Hematopoietic multipotent progenitor cell treated with erythropoietin and hydrocortisone succinate and interleukin-3 and kit ligand, for 17 days (in vitro differentiated cells): ENCODE results near the gene ALDH1B1.

Experiments
- DNase-seq: peaks from one replicate; pipeline ENCODE4 v3.0.0-alpha.2; 2015; ENCODE audit warnings: low spot score

ALDH1B1 gene

DNA sequence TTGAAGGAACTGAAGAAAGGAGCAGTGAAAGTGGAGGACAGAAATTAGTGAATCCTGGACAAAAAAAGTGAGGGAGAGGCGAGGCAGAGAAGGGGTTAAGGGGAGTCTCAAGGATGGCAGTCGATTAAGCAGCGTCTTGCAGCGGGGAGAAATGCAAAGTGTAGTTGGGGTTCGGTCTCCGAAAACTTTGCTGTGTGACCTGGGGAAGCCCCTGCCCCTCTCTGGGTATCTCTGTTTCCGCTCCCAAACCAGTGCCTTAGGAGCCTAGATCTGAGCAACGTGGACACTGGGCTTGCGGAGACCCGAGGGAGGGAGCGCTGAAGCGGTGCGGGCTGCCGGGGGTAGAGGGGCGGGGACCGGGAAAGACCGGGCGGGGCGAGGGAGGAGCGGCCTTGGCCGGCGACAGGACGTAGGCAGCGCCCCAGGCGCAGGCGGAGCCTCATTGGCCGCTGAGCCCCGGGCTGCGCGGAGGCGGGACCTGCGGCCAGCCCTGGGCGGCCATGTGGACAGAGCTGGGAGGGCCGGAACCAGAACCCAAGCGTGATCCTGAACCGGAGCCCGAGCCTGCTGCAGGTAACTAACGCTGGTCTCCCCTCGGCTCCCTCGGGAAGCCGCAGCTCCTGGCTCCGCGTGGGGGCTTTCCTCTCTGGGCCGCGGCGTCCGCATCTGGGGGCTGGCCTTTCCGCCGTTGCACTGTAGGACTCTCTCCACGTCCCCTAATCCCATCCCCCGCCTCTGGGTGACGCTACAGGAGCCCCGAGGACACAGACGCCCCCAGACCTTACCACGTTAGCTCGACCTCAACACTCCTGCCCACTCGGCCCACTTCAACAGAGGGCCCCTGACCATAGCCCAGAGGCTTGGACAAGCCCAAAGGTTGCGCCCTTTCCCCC is at the start of gene ALDH1B1:
Gene ALDH1B1 (plus strand): TSS at position 468 of the 893 bp plus-strand sequence. CDS start 3,047 bp downstream, outside the sequence.
- peak; percentile 52 for DNase-seq

DNA sequence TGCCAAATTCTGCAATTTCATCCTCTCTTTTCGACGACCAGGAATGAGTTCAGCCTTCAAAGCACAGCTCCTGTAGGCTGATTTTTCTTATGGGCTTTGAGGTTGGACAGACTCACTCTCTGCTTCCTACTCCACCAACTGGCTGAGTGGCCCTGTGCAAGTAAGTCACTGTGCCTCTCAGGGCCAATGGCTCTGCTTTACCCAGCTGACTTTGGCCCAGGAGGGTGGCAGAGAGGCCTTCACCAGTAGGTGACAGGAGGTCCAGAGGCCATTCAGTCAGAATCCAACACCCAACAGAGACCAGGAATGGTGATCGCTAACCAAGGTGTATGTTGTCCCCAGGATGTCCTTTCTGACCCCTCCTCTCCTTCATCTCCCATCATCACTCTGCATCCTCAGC is 49.5 kb upstream of the ALDH1B1 start:
- no peak for DNase-seq

DNA sequence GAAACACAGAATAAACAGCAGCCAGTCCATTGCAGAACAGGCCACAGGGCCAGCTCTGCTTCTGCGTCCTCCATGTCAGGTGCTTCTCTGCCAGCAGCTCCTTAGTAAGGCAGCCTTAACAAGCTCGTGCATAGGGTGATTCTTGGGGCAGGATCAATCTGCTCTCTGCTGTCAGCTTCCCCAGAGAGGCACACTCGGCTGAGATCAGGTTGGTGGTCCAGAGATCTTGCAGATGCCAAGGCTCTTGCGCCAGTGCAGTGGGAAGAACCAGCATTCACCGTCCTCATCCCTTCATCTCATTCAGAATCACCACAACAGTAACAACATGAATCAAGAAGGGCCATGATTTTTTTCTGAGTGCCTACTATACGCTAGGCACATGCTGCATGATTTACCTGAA is 49.0 kb upstream of the ALDH1B1 start:
- DNase-seq: no peak

DNA sequence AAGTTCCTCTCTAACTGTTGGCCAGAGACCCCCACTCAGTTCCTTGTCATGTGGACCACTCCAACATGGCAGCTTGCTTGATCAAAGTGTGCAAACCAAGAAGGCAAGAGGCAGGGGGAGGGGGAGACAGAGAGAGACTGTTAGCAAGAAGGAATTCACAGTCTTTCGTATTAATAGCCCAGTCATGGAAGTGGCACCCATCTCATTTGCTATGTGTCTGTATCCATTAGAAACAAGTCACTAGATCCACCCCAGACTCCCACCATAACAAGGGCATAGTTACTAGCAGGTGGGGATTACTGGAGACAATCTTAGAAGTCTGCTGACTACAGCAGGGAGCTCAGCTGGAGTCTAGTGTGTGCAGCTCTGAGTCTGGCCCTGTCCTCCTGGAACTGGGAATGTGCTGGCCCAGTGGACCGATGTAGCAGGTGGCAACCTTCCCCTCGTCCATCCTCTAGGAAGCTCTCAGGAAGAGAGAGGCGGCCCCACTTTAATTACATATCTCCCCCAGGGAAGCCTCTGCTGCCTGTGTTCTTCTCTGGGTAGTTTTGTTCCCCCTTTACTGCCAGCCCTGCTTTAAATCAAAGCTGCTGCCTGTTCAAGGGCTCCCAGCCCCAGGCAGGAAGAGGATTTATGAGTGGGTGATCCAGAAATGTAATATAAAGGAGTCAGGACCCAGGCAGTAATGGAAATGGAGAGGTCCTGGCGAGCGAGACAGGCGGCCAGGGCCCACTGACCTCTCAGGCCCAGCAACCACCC is 47.8 kb upstream of the ALDH1B1 start:
- no peak for DNase-seq

DNA sequence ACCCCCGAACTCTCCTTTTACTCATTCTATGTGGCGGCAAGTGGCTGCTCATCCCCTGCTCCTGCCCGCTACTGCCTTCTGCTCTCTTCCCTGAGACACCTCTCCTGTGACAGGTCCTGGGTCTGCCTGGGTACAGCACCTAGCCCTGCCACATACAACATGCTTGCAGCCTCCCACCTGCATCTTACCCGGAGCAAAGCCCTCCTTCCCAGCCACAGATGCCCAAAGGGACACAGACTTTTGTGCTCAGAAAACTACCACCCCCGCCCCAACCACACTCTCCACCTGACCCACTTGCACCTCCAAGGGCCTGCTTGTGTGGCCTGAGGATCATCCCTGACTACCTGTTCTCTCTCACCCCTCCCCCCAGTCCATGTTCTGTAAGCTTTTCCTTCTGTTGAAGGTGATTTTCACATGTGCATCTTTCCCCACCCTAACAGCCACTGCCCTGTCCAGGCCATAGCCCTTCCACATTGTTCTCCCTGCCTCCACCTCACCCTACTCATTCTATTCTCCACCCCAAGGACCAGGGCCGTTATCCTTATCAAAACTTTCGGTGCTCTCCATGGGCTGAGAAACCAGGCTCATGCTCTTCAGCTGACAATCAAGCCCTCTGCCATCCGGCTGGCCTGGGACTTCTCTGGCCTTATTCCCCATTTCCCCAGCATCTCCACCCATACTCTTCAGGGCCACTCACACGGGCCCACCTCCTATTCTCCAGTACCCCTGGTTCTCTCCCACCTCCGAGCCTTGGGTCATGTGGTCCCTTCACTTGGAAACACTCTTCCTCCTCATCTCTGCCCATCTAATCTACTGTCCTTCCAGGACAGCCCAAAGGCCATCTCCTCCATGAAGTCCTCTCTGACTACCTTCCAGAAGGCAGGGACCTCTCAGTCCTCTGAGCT is 46.4 kb upstream of the ALDH1B1 start:
- no peak for DNase-seq

DNA sequence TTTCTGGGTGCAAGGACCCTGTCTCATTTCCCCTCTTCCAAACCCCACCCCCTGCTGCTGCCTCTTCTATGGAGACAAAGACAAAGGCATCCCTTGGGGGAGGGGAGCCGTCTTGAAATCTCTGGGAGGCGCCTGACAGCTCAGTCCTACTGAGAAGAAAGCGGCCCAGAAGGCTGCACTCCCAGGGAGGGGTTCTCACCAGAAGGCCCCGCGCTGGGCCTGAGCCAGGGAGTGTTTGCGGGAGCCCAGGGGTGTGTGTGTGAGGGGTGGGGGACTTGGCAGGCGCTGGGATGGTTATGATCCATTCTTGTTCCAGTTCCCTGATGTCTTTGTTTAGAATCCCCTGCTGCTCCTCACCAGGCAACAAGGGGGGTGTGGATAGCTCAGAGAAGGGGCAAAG is 45.7 kb upstream of the ALDH1B1 start:
- DNase-seq: no peak

DNA sequence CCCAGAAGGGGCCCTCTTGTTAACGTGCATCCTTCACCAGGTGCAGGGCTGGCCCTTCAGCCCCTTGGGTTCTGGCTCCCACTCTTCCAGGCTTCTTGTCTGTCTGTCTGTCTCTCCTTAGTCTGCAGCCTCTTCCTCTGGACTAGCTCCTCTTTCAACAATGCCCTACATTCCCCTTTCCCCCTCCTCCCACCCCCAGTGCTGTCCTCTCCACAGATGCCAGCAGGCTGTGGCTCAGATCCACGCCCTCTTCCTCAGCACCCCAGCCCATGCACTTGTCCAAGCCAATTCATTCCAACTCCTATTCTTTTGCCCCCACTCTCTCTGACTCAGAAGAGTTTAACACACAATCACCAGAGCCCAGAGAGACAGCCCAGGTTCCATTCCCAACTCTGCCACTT is 45.2 kb upstream of the ALDH1B1 start:
- no peak for DNase-seq

DNA sequence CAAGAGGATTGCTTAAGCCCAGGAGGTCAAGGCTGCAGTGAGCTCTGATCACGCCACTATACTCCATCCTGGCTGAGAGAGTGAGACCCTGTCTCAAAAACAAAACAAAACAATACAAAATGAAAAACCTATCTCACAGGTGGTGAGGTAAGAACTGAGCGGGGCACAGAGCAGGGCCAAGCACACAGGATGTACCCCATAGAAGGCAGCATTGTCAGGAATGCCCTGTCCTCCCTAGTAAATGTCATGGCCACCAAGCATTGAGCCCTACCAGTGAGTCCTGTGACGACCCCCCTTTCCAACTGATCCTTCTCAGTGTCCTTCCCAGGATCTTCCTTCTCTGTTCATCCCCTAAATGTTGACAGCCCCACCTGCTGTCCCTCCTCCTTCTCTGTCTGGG is 44.6 kb upstream of the ALDH1B1 start:
- DNase-seq: no peak

DNA sequence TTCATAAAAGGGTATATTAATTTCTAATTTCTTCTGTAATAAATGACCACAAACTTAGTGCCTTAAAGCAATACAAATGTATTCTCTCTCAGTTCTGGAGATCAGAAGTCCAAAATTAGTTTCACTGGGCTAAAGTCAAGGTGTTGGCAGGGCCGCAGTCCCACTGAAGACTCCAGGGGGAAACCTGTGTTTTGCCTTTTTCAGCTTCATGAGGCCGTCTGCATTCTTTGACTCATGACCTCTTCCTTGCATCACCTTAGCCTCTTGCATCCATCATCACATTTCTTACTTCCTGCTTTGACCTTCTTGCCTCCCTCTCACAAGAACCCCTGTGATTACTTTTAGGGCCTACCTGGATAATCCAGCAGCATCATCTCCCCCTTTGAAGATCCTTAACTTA is 42.0 kb upstream of the ALDH1B1 start:
- DNase-seq: no peak

DNA sequence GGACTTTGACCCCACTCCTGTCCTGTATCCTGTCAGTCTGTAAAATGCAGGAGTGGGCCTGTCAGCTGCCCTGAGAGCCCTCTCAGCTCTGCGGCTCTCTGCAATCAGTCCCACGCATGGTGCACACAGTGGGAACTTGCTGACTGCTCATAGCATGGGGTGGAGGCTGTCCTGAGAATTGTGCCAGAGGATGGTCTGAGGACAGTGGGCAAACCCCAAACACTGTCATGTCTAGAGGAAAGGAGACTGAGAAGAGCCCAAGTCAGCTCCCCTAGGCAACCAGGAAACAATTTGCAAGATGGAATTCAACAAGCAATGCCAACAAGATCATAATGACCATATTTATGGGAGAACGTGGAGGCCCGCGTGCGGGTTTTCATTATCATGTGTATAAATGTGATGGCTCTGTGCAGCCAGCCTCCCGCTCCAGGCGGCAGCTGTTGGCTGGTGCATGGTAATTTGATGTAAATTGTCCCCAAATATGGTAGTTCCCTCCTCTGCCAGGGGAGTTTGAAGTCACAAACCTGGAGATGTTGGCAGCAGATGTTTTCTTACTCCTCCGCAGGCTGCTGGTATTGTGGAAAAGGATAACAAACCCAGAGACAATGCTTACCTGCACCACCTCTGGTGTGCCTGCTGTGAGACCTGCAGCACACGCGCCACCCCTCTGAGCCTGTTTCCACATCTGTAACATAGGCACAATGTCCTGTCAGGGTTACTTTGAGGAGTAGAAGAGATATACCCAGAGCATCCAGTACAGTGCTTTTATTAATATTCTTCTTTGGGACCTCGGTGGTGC is 39.8 kb upstream of the ALDH1B1 start:
- no peak for DNase-seq

DNA sequence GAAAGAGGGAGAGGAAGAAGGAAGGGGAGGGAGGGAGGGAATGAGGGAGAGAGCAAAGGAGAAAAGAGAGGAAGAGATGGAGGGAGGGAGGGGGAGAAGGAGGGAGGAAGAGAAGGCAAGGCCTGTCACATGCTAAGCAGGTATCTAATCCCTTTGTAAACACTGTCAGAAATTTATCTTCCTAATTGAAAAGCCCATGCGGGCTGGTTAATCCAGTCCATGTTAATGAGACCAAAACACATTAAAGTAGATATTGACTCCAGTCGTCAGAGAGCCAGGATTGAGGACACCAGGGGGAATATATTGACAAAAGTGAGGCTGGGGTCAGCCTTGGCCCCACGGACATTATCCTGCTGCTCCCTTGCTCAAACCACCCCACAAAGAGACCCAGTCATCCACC is 37.4 kb upstream of the ALDH1B1 start:
- DNase-seq: no peak

DNA sequence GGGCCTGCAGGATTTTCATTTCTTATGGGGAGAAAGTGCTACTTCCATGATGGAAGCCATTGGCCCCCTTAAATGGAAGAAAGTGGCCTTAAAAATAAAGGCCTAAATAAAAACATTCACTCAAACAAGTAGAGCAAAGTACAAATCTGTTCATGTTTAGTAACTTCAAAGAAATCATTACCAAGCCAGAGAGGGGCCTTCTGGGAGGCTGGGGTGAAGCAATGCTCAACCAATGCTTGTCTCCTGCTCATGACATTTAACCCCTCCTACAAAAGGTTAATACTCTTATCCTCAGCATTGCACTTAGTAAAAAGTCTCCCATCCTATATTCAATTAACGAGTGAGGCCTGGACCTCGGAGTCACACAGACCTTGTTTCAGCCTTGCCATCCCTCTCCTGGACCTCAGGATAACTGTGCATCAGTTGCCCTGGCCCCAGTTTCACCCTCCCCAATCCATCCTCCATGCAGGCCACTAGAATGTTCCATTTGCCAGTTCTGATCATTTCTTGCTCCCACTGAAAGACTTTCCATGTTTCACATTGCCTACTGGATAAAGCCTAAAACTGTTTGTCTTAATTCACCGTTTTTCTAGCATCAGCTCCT is 36.9 kb upstream of the ALDH1B1 start:
- DNase-seq: no peak

DNA sequence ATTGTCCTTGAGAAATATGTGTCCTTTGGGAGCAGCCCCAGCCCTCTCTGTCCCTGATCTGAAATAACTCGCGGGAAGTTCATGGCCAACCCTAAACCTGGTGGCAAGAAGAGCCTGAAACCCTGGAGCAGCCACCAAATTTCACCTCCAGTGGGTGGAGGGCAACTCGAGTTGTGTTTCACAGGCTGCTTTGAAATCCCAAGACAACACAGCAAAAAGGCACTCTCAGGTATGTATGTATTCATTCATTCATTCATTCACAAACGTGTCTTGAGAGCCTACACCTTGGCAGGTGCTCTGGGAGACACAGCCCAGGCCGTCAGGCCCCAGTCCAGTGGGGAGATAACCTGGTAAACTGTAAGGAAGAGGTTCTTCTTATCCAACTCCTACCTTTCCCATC is 35.7 kb upstream of the ALDH1B1 start:
- no peak for DNase-seq

DNA sequence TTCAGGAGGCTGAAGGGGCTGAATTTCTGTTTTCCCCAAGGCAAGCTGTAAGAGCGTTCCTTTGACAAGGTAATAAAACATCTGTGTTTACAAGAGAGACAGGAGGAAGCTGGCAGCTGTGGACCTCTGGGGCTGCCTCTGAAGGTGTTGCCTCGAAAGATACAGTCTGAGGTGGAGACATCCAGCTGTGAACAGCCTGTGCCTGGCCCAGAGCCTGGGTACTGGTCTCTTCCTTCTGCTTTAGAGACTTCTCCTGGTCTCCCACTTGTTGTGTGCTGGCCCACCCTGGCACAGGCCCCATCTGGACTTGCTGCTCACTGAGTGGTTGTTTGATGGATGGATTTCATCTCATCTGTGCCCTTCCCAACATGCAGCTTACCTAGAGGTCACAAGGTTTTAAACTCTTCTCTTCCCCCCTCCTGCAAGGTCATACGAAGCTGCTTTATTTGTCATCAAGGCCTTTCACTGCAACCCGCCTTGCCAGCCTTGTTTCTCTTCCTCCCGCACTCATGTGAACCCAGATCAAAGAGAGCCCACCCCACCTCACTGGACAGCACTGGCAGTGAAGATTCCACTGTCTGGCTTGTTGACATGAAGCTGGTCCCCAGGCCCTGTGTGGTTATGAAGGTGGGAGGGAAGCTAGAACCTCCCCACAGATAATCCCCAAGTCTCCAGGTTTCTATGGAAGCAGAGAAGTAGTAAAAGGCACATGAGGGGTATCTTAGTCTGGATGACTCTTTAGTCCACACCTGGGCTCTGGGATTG is 35.0 kb upstream of the ALDH1B1 start:
- DNase-seq: no peak

DNA sequence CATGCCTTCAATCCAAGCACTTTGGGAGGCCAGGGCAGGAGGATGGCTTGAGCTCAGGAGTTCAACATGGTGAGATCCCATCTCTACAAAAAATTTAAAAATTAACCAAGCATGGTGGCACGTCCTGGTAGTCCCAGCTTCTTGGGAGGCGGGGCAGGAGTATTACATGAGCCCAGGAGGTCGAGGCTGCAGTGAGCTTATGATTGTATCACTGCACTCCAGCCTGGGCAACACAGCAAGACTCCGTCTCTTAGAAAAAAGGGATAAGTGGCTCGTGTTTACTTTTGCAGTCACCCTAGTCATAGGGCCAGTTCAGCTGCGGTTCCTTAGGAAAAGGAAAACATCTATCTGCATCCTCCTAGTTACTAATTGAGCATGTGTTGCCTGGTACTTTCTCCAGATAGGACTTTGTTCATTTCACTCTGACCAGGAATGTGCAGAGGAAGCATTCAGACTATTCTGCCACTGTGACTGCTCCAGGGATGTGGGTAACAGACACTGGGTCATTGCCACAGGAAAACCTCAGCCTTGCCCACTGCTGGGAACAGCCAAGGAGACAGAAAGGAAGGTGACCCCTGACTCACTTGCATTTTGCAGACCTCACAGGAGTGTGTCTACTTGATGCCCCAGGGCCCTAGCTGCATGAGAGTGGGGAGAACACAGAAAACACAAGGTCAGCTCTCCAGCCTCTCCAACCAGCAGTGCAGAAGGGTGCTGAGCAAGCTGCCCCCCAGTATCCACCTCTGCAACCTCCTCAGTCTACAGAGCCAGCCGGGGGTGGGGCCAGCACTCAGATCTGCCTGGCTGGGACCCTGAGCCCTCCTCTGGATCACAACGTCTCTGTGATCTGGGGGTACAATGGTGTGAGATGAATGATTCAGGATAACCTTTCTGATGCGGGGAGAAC is 33.9 kb upstream of the ALDH1B1 start:
- DNase-seq: no peak

DNA sequence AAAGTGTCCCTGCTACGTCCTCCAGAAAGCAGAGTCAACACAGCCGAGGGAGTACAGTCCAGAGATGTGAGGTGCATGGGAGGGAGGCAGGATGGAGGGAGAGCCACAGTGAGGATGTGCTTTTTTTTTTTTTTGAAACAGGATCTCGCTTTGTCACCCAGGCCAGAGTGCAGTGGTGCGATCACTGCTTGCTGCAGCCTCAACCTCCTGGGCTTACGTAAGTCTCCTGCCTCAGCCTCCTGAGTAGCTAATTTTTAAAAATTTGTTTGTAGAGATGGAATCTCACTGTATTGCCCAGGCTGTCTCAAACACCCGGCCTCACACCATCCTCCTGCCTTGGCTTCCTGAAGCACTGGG is 33.2 kb upstream of the ALDH1B1 start:
- DNase-seq: no peak

DNA sequence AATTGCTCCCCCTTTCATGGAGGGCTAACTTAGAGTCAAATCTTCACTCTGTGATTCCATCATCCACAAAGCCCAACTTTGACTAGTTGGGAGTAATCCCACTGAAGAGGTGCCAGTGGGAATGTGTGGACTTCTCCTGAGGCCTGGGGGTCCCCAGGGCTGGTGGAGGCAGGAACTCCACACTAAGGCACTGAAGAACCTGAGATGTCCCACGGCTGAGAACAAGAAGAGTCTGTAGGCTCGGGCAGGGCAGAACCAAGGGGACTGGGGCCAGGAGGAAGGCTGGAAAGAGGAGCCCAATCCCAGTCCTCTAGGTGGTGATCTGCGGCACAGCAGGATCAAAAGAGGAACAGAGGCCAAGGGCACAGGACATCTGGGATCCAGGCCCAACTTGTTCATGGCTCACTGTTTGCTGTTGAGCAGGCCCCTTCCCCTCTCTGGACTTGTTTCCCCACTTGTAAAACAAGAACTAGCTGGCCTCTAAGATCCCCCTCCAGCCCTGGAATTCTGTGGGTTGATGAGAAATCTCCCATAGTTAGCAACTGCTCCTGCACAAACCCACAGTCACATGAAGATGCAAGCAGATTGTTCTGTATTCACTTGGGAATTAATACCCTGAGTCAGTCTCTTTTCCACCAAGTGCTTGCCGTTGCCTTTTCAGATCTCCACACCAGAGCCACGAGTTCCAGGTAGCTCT is 32.7 kb upstream of the ALDH1B1 start:
- DNase-seq: no peak

DNA sequence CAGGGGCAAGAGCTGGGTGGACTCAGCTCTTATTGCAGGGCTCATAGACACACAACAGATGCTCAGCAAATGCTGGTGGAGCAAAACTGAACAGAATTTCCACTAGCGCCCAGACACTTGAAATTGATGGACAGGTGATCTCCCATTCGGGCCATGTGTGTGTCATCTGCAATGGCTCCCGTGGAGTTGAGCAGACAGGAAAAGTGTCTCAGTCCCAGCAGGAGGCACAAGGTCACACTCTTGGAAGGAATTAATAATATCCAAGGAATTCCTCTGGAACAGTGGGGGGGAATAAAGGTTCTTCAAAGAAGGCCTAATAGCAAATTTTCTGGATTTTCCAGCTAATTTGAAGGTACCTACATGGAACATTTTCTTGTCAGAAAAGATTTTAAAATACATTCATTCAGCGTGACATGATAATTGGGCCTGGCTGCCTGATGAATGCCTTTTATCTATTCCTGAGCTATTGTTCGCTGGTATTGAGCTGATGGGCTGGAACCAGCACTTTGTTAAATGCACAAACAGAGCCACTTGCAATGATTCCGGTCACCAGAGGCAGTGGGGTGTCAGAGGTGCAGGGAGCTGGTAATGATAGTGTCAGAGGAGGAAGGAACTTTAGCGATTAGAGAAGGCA is 31.5 kb upstream of the ALDH1B1 start:
- DNase-seq: no peak
